Transverse colon (tissue), 4 donors: ENCODE measurements around the gene CCL3. TPM values are rescaled to one million over a fixed set of nuclear protein-coding genes. Genes with fewer than 3 reads are reported as not detected.
"Not testable (repeated sequence)": the region's sequence is repeated elsewhere in the genome, so short reads cannot be mapped to it uniquely, and the experiment has no call there.

Experiments used
- DNase-seq: peaks from one replicate; pipeline ENCODE4 v3.0.0-alpha.2; 2019
- H3K27ac ChIP-seq, 4 donors: fragments of 200-600 bp; sonication (generic); 2 replicates each; pipeline ENCODE4 v1.5.1; 2016 to 2018; ENCODE audit warnings: inconsistent platforms in 4 of 4
- H3K27me3 ChIP-seq: fragments of 200-600 bp; sonication (generic); 2 replicates; pipeline ENCODE4 v1.5.1; 2017; ENCODE audit warnings: inconsistent platforms
- H3K36me3 ChIP-seq, 4 donors: fragments of 200-600 bp; sonication (generic); 2 replicates each; pipeline ENCODE4 v1.5.1; 2017 to 2019; ENCODE audit warnings: inconsistent platforms in 4 of 4
- H3K4me1 ChIP-seq, 4 donors: fragments of 200-600 bp; sonication (generic); 2 replicates each; pipeline ENCODE4 v1.5.1; 2017 to 2020; ENCODE audit warnings: inconsistent platforms in 4 of 4
- H3K4me3 ChIP-seq, 4 donors: fragments of 200-600 bp; sonication (generic); 1 replicate in 1 of 4; 2 replicates in 3 of 4; pipeline versions ENCODE4 v1.5.1 to v1.6.1; 2017 to 2019; ENCODE audit warnings: inconsistent platforms in 4 of 4
- H3K9me3 ChIP-seq, 2 donors: fragments of 200-600 bp; sonication (generic); 2 replicates each; pipeline ENCODE4 v1.5.1; 2017 to 2019; ENCODE audit warnings: inconsistent platforms in 2 of 2
- EP300 ChIP-seq: sonication (generic); formaldehyde crosslinking; IDR thresholded peaks from one replicate; pipeline ENCODE4 v1.6.1; 2017; ENCODE audit warnings: antibody characterized with exemption, low read depth
- POLR2A ChIP-seq: fragments of 450-650 bp; IDR thresholded peaks from one replicate; pipeline ENCODE4 v1.6.1; 2016; ENCODE audit warnings: antibody characterized with exemption, mild to moderate bottlenecking, moderate library complexity
- POLR2AphosphoS5 ChIP-seq, 3 donors: sonication (generic); formaldehyde crosslinking; IDR thresholded peaks; one replicate each; pipeline ENCODE4 v1.6.1; 2016; ENCODE audit warnings: antibody characterized with exemption in 3 of 3
- WGBS, 2 donors: methylation state at CpG; one replicate each; pipeline ENCODE4 v1.1.5; 2018; ENCODE audit warnings: low coverage in 1 of 2; 5-methylcytosine and 5-hydroxymethylcytosine counted together
- in situ Hi-C, 4 donors: fragments of 200-750 bp; cut with MboI; loops; one replicate each; pipeline versions ENCODE4 v1.15.0 to v1.15.1; 2017; ENCODE audit warnings: low sequenced_read_pairs in 3 of 4, low pct_ligation_motif_present in 1 of 4, low pct_unique_long_range_greater_than_20kb in 1 of 4
- intact Hi-C: fragments of 100-400 bp; cut with DNase I; formaldehyde crosslinking; loops from one replicate; pipeline ENCODE4 v1.15.1; 2023; ENCODE audit warnings: low total_unique reads
- total RNA-seq, 4 donors: library from RNA; depleted of rRNA; stranded (reverse); fragments of >200 nt; gene quantifications; one replicate each; pipeline ENCODE4 v1.1.0, GENCODE V29; 2016
- TF ChIP-seq, protein P1 (sequence below), 5 experiments: fragments of 200-600 bp in 3 of 5; fragments of 450-650 bp in 2 of 5; sonication (generic) in 3 of 5; IDR thresholded peaks; 1 replicate in 2 of 5; 2 replicates in 3 of 5; pipeline ENCODE4 v1.5.1; 2016 to 2017; ENCODE audit warnings: antibody characterized with exemption in 5 of 5, inconsistent platforms in 3 of 5, mild to moderate bottlenecking in 2 of 5, moderate library complexity in 1 of 5

Gene CCL3
- total RNA-seq, 4 donors from 2014 or later: 1.1 to 4.4 TPM; not detected in 2

DNA sequence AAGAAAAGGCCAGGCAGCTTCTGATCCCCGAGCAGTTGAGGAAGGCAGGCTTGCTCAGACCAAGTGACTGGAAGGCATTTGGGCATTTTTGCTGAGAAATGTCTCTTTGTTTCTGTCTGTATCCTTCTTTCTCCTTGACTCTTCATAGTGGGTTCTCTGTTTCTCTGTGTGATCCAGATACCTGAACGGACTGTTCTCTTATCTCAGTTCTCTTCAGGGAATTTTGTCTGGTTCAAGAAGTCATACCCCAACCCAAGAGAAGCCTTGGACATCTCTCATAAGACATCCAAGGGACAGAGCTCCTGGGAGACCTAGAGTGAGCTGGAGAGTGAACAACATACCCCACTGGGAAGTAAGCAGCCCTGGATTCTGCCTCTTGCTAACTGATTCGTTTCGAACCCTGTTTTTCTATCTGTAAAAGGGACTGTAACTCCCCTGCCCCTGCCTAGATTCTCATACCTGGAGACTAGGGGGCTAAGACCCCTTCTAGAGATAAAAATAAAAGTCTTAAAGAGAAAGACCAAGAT, 541 bp downstream of the CCL3 start:
- in situ Hi-C loops: no loop called here
- Histone ChIP-seq H3K4me1 (no peaks in the 10 kb centered on the region), H3K27ac (peak overlapping the region in 1 of 4 donors; percentile 4), H3K36me3 (no peaks in the 10 kb centered on the region), H3K9me3 (no peaks in the 10 kb centered on the region), H3K4me3 (no peak overlapping the region), H3K27me3 (no peaks in the 10 kb centered on the region)
- intact Hi-C loops: no loop called here
- no peak for DNase-seq
- WGBS, 2 donors: 72 to 88% methylated on average over 3 to 4 of the region's 4 CpGs
- no peak for TF ChIP-seq EP300
- TF ChIP-seq POLR2AphosphoS5 (IDR thresholded peaks at IDR 0.05): no peak
- TF ChIP-seq POLR2A: no peak
- TF ChIP-seq, protein P1, sequence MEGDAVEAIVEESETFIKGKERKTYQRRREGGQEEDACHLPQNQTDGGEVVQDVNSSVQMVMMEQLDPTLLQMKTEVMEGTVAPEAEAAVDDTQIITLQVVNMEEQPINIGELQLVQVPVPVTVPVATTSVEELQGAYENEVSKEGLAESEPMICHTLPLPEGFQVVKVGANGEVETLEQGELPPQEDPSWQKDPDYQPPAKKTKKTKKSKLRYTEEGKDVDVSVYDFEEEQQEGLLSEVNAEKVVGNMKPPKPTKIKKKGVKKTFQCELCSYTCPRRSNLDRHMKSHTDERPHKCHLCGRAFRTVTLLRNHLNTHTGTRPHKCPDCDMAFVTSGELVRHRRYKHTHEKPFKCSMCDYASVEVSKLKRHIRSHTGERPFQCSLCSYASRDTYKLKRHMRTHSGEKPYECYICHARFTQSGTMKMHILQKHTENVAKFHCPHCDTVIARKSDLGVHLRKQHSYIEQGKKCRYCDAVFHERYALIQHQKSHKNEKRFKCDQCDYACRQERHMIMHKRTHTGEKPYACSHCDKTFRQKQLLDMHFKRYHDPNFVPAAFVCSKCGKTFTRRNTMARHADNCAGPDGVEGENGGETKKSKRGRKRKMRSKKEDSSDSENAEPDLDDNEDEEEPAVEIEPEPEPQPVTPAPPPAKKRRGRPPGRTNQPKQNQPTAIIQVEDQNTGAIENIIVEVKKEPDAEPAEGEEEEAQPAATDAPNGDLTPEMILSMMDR (IDR thresholded peaks at IDR 0.05): no peak

DNA sequence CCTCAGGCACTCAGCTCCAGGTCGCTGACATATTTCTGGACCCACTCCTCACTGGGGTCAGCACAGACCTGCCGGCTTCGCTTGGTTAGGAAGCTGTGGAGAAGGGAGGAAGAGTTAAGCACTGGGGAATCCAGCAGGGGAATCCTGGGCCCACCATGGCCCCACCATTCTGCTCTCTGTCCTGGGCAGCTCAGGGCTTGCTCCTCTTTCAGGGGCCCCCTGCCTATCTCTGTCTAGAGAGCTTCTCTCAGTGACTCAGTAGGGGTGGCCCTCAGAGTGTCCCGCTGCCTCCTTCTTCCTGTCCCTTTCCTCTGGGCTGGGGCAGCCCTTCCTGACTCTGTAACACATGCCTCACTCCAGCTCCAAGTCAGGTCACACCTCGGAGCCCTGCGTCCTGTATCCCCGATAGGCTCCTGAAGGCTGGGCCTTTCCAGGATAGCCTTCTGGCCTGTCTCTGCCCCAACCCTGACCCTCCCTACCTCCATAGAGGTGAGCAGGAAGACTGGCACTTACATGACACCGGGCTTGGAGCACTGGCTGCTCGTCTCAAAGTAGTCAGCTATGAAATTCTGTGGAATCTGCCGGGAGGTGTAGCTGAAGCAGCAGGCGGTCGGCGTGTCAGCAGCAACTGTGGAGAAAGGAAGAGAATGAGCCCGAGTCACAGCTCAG, 1.1 kb downstream of the CCL3 start:
- in situ Hi-C loops: no loop called here
- no peak for TF ChIP-seq POLR2AphosphoS5 (IDR thresholded peaks at IDR 0.05)
- TF ChIP-seq POLR2A: no peak
- no peak for TF ChIP-seq EP300
- TF ChIP-seq, protein P1 (IDR thresholded peaks at IDR 0.05): no peak
- 80 to 86% methylated on average over 4 to 14 of the region's 14 CpGs for WGBS, 2 donors
- no peak overlapping the region for H3K4me3 ChIP-seq
- no peak for DNase-seq
- H3K4me1 ChIP-seq: no peaks in the 10 kb centered on the region
- H3K27me3 ChIP-seq: no peaks in the 10 kb centered on the region
- no peak overlapping the region for H3K27ac ChIP-seq
- H3K9me3 ChIP-seq: no peaks in the 10 kb centered on the region
- no peaks in the 10 kb centered on the region for H3K36me3 ChIP-seq
- intact Hi-C loops: no loop called here

GRCh38 chr17:36087897-36088572, 1.9 kb downstream of the CCL3 start:
- DNase-seq, H3K4me1 ChIP-seq, H3K27me3 ChIP-seq, intact Hi-C loops, H3K36me3 ChIP-seq, in situ Hi-C loops, H3K9me3 ChIP-seq, H3K4me3 ChIP-seq, H3K27ac ChIP-seq: not testable (repeated sequence)
- 90 to 97% methylated on average over 5 to 10 of the region's 10 CpGs for WGBS, 2 donors

DNA sequence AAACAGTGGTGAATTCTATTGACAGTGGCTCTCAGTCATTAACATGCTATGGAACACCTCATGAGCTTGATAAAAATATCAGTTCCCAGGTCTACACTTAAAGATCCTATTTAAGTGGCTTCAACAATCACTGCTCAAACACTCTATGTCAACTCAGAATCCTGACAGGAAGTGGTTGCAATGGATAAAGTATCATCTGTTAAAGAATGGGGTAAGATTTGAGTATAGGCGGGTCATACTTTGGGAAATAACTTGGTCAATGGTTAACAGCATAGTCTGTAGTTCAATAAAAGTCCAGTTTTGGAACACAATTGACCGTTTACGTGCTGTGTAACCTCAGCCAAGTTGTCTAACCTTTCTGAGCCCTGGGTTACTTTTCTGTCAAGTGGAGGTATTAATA, 2.5 kb downstream of the CCL3 start:
- H3K4me3 ChIP-seq, intact Hi-C loops, H3K9me3 ChIP-seq, H3K27me3 ChIP-seq, H3K36me3 ChIP-seq, H3K4me1 ChIP-seq, DNase-seq, H3K27ac ChIP-seq, in situ Hi-C loops: not testable (repeated sequence)
- 80% methylated on average over 1 of the region's 3 CpGs; no CpG with 5 or more reads in 1 of the 2 donors for WGBS, 2 donors

DNA sequence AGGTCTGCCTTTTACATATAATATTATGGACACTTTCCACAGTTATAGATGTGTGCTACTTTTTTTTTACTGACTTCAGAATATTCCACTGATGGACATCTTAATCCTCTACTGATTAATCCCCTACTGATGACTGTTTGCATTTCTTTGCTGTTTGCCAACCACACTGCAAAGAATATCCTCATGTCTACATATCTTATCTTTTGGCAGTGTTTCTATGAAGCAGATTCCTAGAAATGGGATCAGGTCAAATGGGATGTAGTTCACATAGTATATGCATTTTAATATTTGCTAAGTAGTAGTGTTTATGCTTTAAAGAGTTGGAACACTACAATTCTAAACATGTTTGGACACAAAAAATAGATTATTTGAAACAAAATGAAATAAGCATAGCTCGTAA, 3.2 kb downstream of the CCL3 start:
- whole genome bisulfite sequencing, 2 donors: 89 to 94% methylated on average over 1 of the region's 1 CpG
- intact Hi-C loops: no loop called here
- Histone ChIP-seq H3K4me3 (no peak overlapping the region), H3K27ac (no peak overlapping the region), H3K9me3 (no peaks in the 10 kb centered on the region), H3K27me3 (no peaks in the 10 kb centered on the region), H3K36me3 (no peaks in the 10 kb centered on the region), H3K4me1 (no peaks in the 10 kb centered on the region)
- no peak for DNase-seq
- in situ Hi-C loops: no loop called here
- TF ChIP-seq POLR2A: no peak
- TF ChIP-seq, protein P1 (IDR thresholded peaks at IDR 0.05): no peak
- no peak for TF ChIP-seq POLR2AphosphoS5 (IDR thresholded peaks at IDR 0.05)
- TF ChIP-seq EP300: no peak
